Fibroblast of pulmonary artery (primary cell): ENCODE results near the gene IFI27L2.
A peak's percentile ranks its signal among the peaks of the same experiment; 100 is the strongest.

ENCODE experiments used
- DNase-seq: peaks from one replicate; pipeline ENCODE4 v3.0.0-alpha.2; 2010; ENCODE audit warnings: low read depth
- H3K4me3 ChIP-seq: replicated peaks from 2 replicates; pipeline ENCODE4 v1.5.1; 2011; ENCODE audit warnings: low read depth, mild to moderate bottlenecking, control low read depth, low read length, moderate library complexity
- TF ChIP-seq, protein P1 (sequence below): IDR thresholded peaks from 2 replicates; pipeline ENCODE4 v1.5.1; 2011; ENCODE audit warnings: mild to moderate bottlenecking, control low read depth, low read length, inconsistent platforms; ENCODE audit errors: missing control alignments

Gene IFI27L2

DNA sequence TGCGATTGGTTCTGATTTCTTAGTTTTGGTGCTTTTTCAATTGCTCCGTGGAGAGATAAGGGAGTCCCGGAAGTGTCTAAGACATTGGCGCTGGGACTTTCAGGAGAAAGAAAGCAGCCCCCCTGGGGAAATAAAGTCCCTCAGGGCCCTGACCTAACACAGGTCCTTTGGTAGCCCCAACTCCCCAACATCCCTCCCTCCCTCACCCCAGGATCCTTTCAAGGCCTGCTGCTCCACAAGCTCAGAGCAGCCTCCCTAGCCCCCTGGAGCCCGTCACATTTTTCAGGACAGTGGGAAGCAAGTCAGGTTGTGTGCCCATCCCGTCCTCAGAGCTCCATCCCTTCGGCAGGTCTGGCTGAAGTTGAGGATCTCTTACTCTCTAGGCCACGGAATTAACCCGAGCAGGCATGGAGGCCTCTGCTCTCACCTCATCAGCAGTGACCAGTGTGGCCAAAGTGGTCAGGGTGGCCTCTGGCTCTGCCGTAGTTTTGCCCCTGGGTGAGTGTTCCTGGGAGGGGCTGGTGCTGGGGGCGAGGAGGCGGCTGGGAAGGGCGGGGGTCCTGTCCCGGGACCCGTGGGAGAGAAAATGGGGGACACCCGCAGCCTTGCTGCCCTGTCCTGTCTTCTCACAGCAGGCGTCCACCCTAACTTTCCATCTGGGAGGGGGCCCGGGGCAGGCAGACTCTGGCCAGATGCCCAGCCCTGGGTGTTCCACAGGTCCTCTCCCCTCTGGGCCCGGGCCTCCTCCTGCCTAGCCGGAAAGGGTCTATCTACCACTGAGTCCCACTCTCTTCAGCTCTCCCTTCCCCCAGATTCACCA is 17.9 kb downstream of the IFI27L2 start:
- TF ChIP-seq, protein P1, sequence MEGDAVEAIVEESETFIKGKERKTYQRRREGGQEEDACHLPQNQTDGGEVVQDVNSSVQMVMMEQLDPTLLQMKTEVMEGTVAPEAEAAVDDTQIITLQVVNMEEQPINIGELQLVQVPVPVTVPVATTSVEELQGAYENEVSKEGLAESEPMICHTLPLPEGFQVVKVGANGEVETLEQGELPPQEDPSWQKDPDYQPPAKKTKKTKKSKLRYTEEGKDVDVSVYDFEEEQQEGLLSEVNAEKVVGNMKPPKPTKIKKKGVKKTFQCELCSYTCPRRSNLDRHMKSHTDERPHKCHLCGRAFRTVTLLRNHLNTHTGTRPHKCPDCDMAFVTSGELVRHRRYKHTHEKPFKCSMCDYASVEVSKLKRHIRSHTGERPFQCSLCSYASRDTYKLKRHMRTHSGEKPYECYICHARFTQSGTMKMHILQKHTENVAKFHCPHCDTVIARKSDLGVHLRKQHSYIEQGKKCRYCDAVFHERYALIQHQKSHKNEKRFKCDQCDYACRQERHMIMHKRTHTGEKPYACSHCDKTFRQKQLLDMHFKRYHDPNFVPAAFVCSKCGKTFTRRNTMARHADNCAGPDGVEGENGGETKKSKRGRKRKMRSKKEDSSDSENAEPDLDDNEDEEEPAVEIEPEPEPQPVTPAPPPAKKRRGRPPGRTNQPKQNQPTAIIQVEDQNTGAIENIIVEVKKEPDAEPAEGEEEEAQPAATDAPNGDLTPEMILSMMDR: no peak
- no peak for DNase-seq
- no peak overlapping the region for H3K4me3 ChIP-seq

DNA sequence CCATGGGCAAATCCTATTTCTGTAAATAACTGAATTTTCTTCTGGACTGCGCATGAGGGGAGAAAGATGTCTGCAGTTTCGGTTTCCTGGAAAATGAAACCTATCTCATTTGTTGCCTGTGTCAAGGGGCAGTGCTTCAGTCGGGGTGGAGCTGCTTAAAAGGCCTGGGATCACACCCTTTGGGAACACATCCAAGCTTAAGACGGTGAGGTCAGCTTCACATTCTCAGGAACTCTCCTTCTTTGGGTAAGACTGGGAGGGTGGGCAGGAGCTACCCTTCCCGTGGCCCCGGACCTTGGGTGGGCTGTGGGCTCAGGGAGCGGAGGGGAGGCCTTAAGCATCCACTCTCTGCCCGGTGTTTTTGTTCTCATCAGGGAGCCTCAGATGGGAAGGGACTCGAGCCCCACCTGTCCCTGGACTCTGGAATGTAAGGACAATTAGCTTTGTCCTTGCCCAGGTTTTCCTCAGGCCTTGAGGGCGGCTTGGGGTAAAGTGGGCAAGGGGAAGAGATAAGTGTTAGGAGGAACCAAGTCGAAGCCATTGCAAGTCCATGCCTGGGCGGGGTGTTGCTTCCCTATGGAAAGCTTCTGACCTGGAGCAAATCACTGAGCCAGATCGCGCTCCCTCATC is 18.7 kb downstream of the IFI27L2 start, which contains the start of gene IFI27:
IFI27 (plus strand) TSS at position 185 of the 630 bp plus-strand sequence.
- no peak within 1 kb of the TSS for H3K4me3 ChIP-seq
- TF ChIP-seq, protein P1: no peak
- DNase-seq: peak; percentile 64

DNA sequence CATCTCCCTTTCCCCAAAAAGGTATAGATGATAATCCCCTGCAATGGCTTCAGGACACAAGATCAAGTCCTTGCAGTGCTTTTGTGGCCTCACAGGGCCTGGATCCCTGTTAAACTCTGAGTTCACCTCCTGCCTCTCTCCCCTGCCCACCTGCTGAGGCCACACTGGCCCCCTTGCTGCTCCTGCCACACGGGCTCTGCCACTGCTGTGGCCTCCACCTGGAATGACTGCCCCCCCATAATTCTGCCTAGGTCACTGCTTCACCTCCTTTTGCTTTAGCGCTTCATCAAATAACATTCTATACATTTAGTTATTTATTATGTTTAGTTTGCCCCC is 19.5 kb downstream of the IFI27L2 start:
- no peak for DNase-seq
- TF ChIP-seq, protein P1: no peak
- no peak overlapping the region for H3K4me3 ChIP-seq

- DNase-seq: no peak
- H3K4me3 ChIP-seq: no peak overlapping the region
- TF ChIP-seq, protein P1: no peak
Measured at GRCh38 chr14:94104731-94105130, 24.7 kb downstream of the IFI27L2 start.

DNA sequence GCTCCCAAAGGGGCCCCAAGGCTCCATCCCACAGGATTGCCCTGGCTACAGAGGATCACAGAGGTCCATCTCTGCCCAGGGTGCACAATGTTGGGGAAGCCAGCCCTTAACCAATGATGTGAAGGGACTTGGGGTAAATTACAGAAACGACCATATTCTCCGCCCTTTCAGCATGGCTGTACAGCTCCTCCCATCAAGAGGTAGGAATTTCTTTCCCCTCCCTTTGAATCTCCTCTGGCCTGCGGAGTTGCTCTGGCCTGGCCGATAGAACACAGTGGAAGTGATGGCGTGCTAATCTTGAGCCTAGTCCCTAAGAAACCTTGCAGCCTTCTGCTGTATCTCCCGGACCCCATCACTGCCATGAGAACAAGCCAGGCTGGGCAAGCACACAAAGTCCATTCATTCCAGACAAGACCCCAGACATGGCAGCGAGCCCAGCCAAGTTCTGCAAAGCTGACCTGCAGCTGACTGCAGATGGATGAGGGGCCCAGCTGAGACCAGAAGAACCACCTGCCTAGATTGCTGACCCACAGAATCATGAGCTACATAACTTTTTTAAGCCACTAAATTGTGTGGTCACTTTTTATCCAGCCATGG is 25.8 kb downstream of the IFI27L2 start:
- no peak for DNase-seq
- TF ChIP-seq, protein P1: no peak
- H3K4me3 ChIP-seq: no peak overlapping the region

- H3K4me3 ChIP-seq: no peak overlapping the region
- TF ChIP-seq, protein P1: no peak
- DNase-seq: no peak
Measured at GRCh38 chr14:94102768-94103482, 26.5 kb downstream of the IFI27L2 start.
